Adrenal gland (tissue), 12 donors: ENCODE measurements around the gene RPL18. TPM values are rescaled to one million over a fixed set of nuclear protein-coding genes. Genes with fewer than 3 reads are reported as not detected.

Source experiments
- DNase-seq, 7 donors: peaks; one replicate each; pipeline ENCODE4 v3.0.0-alpha.2; 2019 to 2020
- H3K27ac ChIP-seq, 5 donors: fragments of 200-600 bp; sonication (generic) in 4 of 5; 1 replicate in 3 of 5; 2 replicates in 2 of 5; pipeline versions ENCODE4 v1.5.1 to v1.8.0; 2016 to 2020; ENCODE audit warnings: mild to moderate bottlenecking in 1 of 5
- H3K27me3 ChIP-seq: fragments of 200-600 bp; 2 replicates; pipeline ENCODE4 v1.8.0; 2021
- H3K36me3 ChIP-seq, 2 donors: fragments of 200-600 bp; replicated peaks in 1 of 2; 1 replicate in 1 of 2; 2 replicates in 1 of 2; pipeline versions ENCODE4 v1.5.1 to v1.8.0; 2018 to 2022
- H3K4me1 ChIP-seq, 2 donors: fragments of 200-600 bp; replicated peaks in 1 of 2; 1 replicate in 1 of 2; 2 replicates in 1 of 2; pipeline versions ENCODE4 v1.5.1 to v1.8.0; 2018 to 2021
- H3K4me3 ChIP-seq, 4 donors: fragments of 200-600 bp; sonication (generic) in 3 of 4; one replicate each; pipeline ENCODE4 v1.5.1; 2016 to 2018
- H3K9me3 ChIP-seq, 3 donors: fragments of 200-600 bp; sonication (generic) in 1 of 3; replicated peaks in 1 of 3; 1 replicate in 2 of 3; 2 replicates in 1 of 3; pipeline versions ENCODE4 v1.5.1 to v1.8.0; 2016 to 2021
- POLR2A ChIP-seq, 2 donors: fragments of 450-650 bp; IDR thresholded peaks; one replicate each; pipeline ENCODE4 v1.6.1; 2017; ENCODE audit warnings: antibody characterized with exemption in 2 of 2, mild to moderate bottlenecking in 2 of 2, moderate library complexity in 1 of 2
- WGBS, 4 donors: extraction: QIAGEN DNeasy Blood & Tissue Kit in 2 of 4; methylation state at CpG; one replicate each; pipeline versions ENCODE4 v1.1.5 to v1.1.7; 2013 to 2017; 5-methylcytosine and 5-hydroxymethylcytosine counted together
- intact Hi-C, 2 donors: fragments of 100-400 bp; cut with DNase I; formaldehyde crosslinking; loops; one replicate each; pipeline versions ENCODE4 v1.14.1 to v1.15.0; 2022 to 2023
- polyA plus RNA-seq, 3 donors: library from polyadenylated mRNA; stranded (reverse); fragments of 200-250 nt in 2 of 3; fragments of 350-450 nt in 1 of 3; fragmentation: Illumina TruSeq in 1 of 3; extraction: RNeasy Lipid Tissue Mini Kit (QIAGEN cat#74804) in 1 of 3; gene quantifications; one replicate each; pipeline ENCODE4 v1.2.3, GENCODE V29; 2013 to 2014
- total RNA-seq, 9 donors: library from RNA; depleted of rRNA in 4 of 9; stranded (reverse); fragments of >200 nt in 4 of 9; fragments of 120-200 nt in 1 of 9; fragmentation: NEBNext Ultra II Directional in 1 of 9; extraction: Animal tissue kit (Norgen Biotek cat#: 25700) in 1 of 9; gene quantifications; one replicate each; pipeline versions ENCODE4 v1.1.0 to v1.2.4, GENCODE V29; 2013 to 2023
- TF ChIP-seq, protein P1 (sequence below), 6 experiments: fragments of 450-650 bp in 4 of 6; fragments of 200-600 bp in 2 of 6; sonication (generic) in 1 of 6; IDR thresholded peaks; 1 replicate in 5 of 6; 2 replicates in 1 of 6; pipeline versions ENCODE4 v1.5.1 to v1.8.0; 2016 to 2021; ENCODE audit warnings: antibody characterized with exemption in 6 of 6, mild to moderate bottlenecking in 2 of 6, moderate library complexity in 1 of 6
- donor health status: healthy with polysubstance abuse.
- donor health status: Bipolar disorder and iron deficiency.
- donor health status: DM: yes; HTN: yes; CAD: no.
- donor health status: DM: no; HTN: no; CAD: no.
- donor health status: DM: no; HTN: no; CAD: no.
- donor health status: DM: yes; HTN: yes; CAD: no.

RPL18 gene
- total and polyA plus RNA-seq, 12 donors, result 575 to 5,137 (median 1,890) TPM

- Histone ChIP-seq H3K9me3 (no peaks in the 10 kb centered on the region), H3K27ac (no peak overlapping the region), H3K36me3 (no peaks in the 10 kb centered on the region), H3K4me1 (no peaks in the 10 kb centered on the region), H3K27me3 (no peaks in the 10 kb centered on the region), H3K4me3 (no peak overlapping the region)
- no peak for DNase-seq
- no peak for TF ChIP-seq POLR2A (IDR thresholded peaks at IDR 0.05)
- intact Hi-C loops, result no loop called here
- 67 to 80% (median 76%) methylated on average over 6 of the region's 6 CpGs for WGBS, 4 donors
These were observed 23.1 kb downstream of the RPL18 start for GRCh38 chr19:48595833-48596232.

GRCh38 chr19:48595171-48595570 is 23.8 kb downstream of the RPL18 start:
- TF ChIP-seq, protein P1, sequence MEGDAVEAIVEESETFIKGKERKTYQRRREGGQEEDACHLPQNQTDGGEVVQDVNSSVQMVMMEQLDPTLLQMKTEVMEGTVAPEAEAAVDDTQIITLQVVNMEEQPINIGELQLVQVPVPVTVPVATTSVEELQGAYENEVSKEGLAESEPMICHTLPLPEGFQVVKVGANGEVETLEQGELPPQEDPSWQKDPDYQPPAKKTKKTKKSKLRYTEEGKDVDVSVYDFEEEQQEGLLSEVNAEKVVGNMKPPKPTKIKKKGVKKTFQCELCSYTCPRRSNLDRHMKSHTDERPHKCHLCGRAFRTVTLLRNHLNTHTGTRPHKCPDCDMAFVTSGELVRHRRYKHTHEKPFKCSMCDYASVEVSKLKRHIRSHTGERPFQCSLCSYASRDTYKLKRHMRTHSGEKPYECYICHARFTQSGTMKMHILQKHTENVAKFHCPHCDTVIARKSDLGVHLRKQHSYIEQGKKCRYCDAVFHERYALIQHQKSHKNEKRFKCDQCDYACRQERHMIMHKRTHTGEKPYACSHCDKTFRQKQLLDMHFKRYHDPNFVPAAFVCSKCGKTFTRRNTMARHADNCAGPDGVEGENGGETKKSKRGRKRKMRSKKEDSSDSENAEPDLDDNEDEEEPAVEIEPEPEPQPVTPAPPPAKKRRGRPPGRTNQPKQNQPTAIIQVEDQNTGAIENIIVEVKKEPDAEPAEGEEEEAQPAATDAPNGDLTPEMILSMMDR (IDR thresholded peaks at IDR 0.05), result no peak
- no peak for TF ChIP-seq POLR2A (IDR thresholded peaks at IDR 0.05)
- no peak for DNase-seq
- Histone ChIP-seq H3K27ac (no peak overlapping the region), H3K36me3 (no peaks in the 10 kb centered on the region), H3K4me3 (no peak overlapping the region), H3K27me3 (no peaks in the 10 kb centered on the region), H3K9me3 (no peaks in the 10 kb centered on the region), H3K4me1 (no peaks in the 10 kb centered on the region)
- intact Hi-C loops, result no loop called here
- WGBS, 4 donors, result 86 to 92% (median 88%) methylated on average over 9 of the region's 9 CpGs

GRCh38 chr19:48591021-48591420 is 28.0 kb downstream of the RPL18 start:
- TF ChIP-seq, protein P1 (IDR thresholded peaks at IDR 0.05), result no peak
- no peak for TF ChIP-seq POLR2A (IDR thresholded peaks at IDR 0.05)
- Histone ChIP-seq H3K4me3 (no peak overlapping the region), H3K4me1 (peaks cover 0 to 8% of the 10 kb centered on the region in 2 donors), H3K27me3 (no peaks in the 10 kb centered on the region), H3K9me3 (no peaks in the 10 kb centered on the region), H3K36me3 (no peaks in the 10 kb centered on the region), H3K27ac (no peak overlapping the region)
- intact Hi-C loops, result no loop called here
- no peak for DNase-seq
- 78 to 92% (median 90%) methylated on average over 3 to 5 of the region's 5 CpGs for WGBS, 4 donors

DNA sequence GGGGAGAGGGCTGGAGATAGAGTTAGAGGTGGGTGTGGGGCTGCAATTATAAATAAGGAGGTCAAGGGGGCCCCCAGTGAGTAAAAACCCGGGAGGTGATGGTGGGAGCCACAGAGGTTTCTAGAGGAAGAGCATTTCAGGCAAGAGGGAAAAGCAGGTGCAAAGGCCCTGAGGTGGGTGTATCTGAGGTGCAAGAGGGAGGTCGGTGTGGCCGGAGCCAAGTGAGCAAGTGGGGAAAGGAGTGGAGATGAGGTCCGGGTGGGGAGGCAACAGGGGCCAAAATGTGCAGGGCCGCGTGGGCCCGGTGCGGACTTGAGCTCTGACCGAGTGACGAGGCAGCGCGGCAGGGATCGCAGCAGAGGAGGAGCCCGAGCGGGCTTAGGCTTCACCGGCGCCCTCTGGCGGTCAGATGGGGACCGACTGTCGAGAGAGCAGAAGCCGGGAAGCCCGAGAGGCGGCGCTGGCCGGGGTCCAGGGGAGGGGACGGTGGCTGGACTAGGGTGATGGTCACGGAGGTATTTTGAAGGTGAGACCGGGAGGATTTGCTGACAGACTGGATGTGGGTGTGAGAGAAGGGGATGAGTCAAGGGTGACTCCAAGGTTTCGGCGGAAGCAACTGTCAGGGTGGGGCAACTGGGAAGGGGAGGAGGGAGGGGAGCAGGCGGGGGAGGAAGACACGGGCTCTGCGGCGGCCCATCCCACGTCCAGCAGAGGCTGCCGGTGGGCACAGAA is 30.1 kb downstream of the RPL18 start:
- Histone ChIP-seq H3K27me3 (no peaks in the 10 kb centered on the region), H3K9me3 (no peaks in the 10 kb centered on the region), H3K27ac (peak overlapping the region in 3 of 5 donors; percentile 5 to 73 (median 20)), H3K4me3 (peak overlapping the region in 2 of 4 donors; percentile 17 to 46), H3K4me1 (peaks cover 0 to 11% of the 10 kb centered on the region in 2 donors), H3K36me3 (no peaks in the 10 kb centered on the region)
- peak; percentile 88 to 95 (median 92) for DNase-seq
- WGBS, 4 donors, result 3 to 12% (median 5%) methylated on average over 12 to 36 of the region's 36 CpGs
- intact Hi-C loops, result loop anchor here in 1 of 2 donors (5.0 to 10.0 kb wide), 2 partner anchors 82 to 274 kb away; no protein-coding TSS in a partner anchor
- peak in 1 of 2 donors; percentile 14 for TF ChIP-seq POLR2A (IDR thresholded peaks at IDR 0.05)
- TF ChIP-seq, protein P1 (IDR thresholded peaks at IDR 0.05), result peak; percentile 85 to 97 (median 96)
